Endothelial cell of umbilical vein (primary cell): ENCODE measurements around the gene CPA4. TPM values are rescaled to one million over a fixed set of nuclear protein-coding genes. Genes with fewer than 3 reads are reported as not detected.
"Not testable (repeated sequence)": the region's sequence is repeated elsewhere in the genome, so short reads cannot be mapped to it uniquely, and the experiment has no call there.

Experiments
- BruUV-seq: library from RNA; stranded (reverse); fragments of 400-500 nt; replicated peaks from 2 replicates; lab custom pipeline; 2021; lab: Mats Ljungman, UMichigan
- CTCF ChIA-PET: fragments of 300-600, 350-600 bp; sonication (Branson Sonifier 250); formaldehyde crosslinking; loops from one replicate; lab custom pipeline; 2021; ENCODE audit warnings: antibody characterized with exemption, inconsistent platforms; lab: Charles Lee
- POLR2A ChIA-PET: fragments of 300-600, 350-600 bp; sonication (Branson Sonifier 250); formaldehyde crosslinking; loops from one replicate; lab custom pipeline; 2021; ENCODE audit warnings: antibody characterized with exemption, inconsistent platforms; lab: Charles Lee
- DNase-seq: peaks from one replicate; pipeline ENCODE4 v3.0.0-alpha.2; 2011; ENCODE audit warnings: low read depth, low spot score
- FAIRE-seq: peaks from 2 replicates; lab custom pipeline; 2011; peaks lifted over from hg19 to GRCh38; lab: Jason Lieb, UNC
- H2AFZ ChIP-seq: 2 replicates; pipeline ENCODE4 v1.6.0; 2012; ENCODE audit warnings: low read depth, low read length, control low read depth, inconsistent platforms
- H3K27ac ChIP-seq: 2 replicates; pipeline ENCODE4 v1.5.1; 2011; ENCODE audit warnings: low read depth, mild to moderate bottlenecking, control low read depth, low read length, moderate library complexity; ENCODE audit not compliant: insufficient read depth
- H3K27me3 ChIP-seq, 2 experiments: 2 replicates each; pipeline versions ENCODE4 v1.6.0 to v1.6.1; 2011; ENCODE audit warnings: low read length in 2 of 2, mixed read lengths in 1 of 2; ENCODE audit not compliant: control insufficient read depth in 2 of 2, insufficient read depth in 2 of 2
- H3K36me3 ChIP-seq, 2 experiments: 2 replicates in 1 of 2; 3 replicates in 1 of 2; pipeline ENCODE4 v1.5.1; 2011; ENCODE audit warnings: low read length in 2 of 2, mild to moderate bottlenecking in 1 of 2, moderate library complexity in 1 of 2; ENCODE audit not compliant: control insufficient read depth in 2 of 2, insufficient read depth in 2 of 2; ENCODE audit errors: extremely low read depth in 1 of 2
- H3K4me1 ChIP-seq: 3 replicates; pipeline ENCODE4 v1.5.1; 2011; ENCODE audit warnings: mild to moderate bottlenecking, low read length; ENCODE audit not compliant: control insufficient read depth, insufficient read depth; ENCODE audit errors: extremely low read depth
- H3K4me2 ChIP-seq: 2 replicates; pipeline ENCODE4 v1.6.1; 2011; ENCODE audit warnings: low read length, control low read depth, mixed read lengths; ENCODE audit not compliant: insufficient read depth
- H3K4me3 ChIP-seq, 3 experiments: fragments of 200-600 bp in 1 of 3; sonication (generic), shearing (Covaris generic) in 1 of 3; replicated peaks in 1 of 3; 2 replicates each; pipeline ENCODE4 v1.5.1; 2011 to 2016; ENCODE audit warnings: control low read depth in 3 of 3, low read length in 3 of 3, mild to moderate bottlenecking in 2 of 3, inconsistent platforms in 1 of 3, low read depth in 1 of 3, moderate library complexity in 1 of 3; ENCODE audit not compliant: insufficient read depth in 1 of 3
- H3K79me2 ChIP-seq: 2 replicates; pipeline ENCODE4 v1.6.0; 2012; ENCODE audit warnings: low read length, inconsistent platforms; ENCODE audit not compliant: control insufficient read depth, insufficient read depth
- H3K9ac ChIP-seq: replicated peaks from 2 replicates; pipeline ENCODE3; 2011; ENCODE audit warnings: low read length, control low read depth; ENCODE audit not compliant: insufficient read depth; ENCODE audit errors: extremely low read depth
- H3K9me1 ChIP-seq: replicated peaks from 3 replicates; pipeline ENCODE4 v1.6.0; 2011; ENCODE audit warnings: mild to moderate bottlenecking, low read length; ENCODE audit not compliant: control insufficient read depth, insufficient read depth; ENCODE audit errors: extremely low read depth
- H3K9me3 ChIP-seq: replicated peaks from 2 replicates; pipeline ENCODE4 v1.5.1; 2012; ENCODE audit warnings: low read length, inconsistent platforms; ENCODE audit not compliant: control insufficient read depth, insufficient read depth
- H4K20me1 ChIP-seq: replicated peaks from 2 replicates; pipeline ENCODE3; 2011; ENCODE audit warnings: mild to moderate bottlenecking, low read length; ENCODE audit not compliant: control insufficient read depth, insufficient read depth; ENCODE audit errors: extremely low read depth
- dilution Hi-C: fragments of 300-500 bp; cut with MboI; formaldehyde crosslinking; loops from one replicate; pipeline ENCODE4 v1.15.0; 2019; ENCODE audit warnings: low sequenced_read_pairs; ENCODE audit not compliant: extremely low pct_ligation_motif_present
- intact Hi-C: fragments of 100-400 bp; cut with micrococcal nuclease; formaldehyde crosslinking; loops from one replicate; pipeline ENCODE4 v1.10.0; 2022
- polyA plus RNA-seq, 4 experiments: library from polyadenylated mRNA; depleted of rRNA in 3 of 4; stranded (reverse) in 3 of 4; unstranded in 1 of 4; fragments of >200 nt; gene quantifications; 2 replicates each; pipeline versions ENCODE4 v1.2.1 to v1.2.3, GENCODE V29; 2011 to 2012; ENCODE audit warnings: missing spikeins in 1 of 4
- total RNA-seq: library from RNA; stranded (reverse); gene quantifications from 2 replicates; pipeline ENCODE4 v1.2.3, GENCODE V29; 2021

The CPA4 gene
- total and polyA plus RNA-seq, 2 donors (not counting 3 experiments of a cell fraction or from before 2014, with no cell fraction given), result 0.36 TPM; not detected in 1

GRCh38 chr7:130246491-130246890, 46.5 kb upstream of the CPA4 start:
- DNase-seq, H3K9me3 ChIP-seq, H3K27me3 ChIP-seq, H3K27ac ChIP-seq, H3K9ac ChIP-seq, H3K9me1 ChIP-seq, BruUV-seq, H2AFZ ChIP-seq, POLR2A ChIA-PET, H4K20me1 ChIP-seq, H3K4me2 ChIP-seq, H3K4me1 ChIP-seq, H3K79me2 ChIP-seq, dilution Hi-C loops, H3K4me3 ChIP-seq, FAIRE-seq, H3K36me3 ChIP-seq: not testable (repeated sequence)
- intact Hi-C loops, result loop anchor here (10.0 kb wide), 1 partner anchor 588 kb away; no protein-coding TSS in a partner anchor
- CTCF ChIA-PET, result interaction anchor here (7.6 kb wide), 1 partner anchor 511 kb away, joined by 73 read pairs; no protein-coding TSS in a partner anchor

GRCh38 chr7:130248842-130249241, 44.1 kb upstream of the CPA4 start:
- CTCF ChIA-PET, H3K9ac ChIP-seq, H3K79me2 ChIP-seq, BruUV-seq, H3K4me2 ChIP-seq, H3K27ac ChIP-seq, FAIRE-seq, POLR2A ChIA-PET, H3K9me1 ChIP-seq, H4K20me1 ChIP-seq, H2AFZ ChIP-seq, dilution Hi-C loops, H3K27me3 ChIP-seq, DNase-seq, H3K9me3 ChIP-seq, H3K4me3 ChIP-seq, H3K4me1 ChIP-seq, H3K36me3 ChIP-seq: not testable (repeated sequence)
- intact Hi-C loops, result loop anchor here (10.0 kb wide), 1 partner anchor 586 kb away; no protein-coding TSS in a partner anchor

- BruUV-seq, CTCF ChIA-PET, DNase-seq, H3K9me1 ChIP-seq, H3K36me3 ChIP-seq, H4K20me1 ChIP-seq, H2AFZ ChIP-seq, H3K27me3 ChIP-seq, H3K4me3 ChIP-seq, H3K79me2 ChIP-seq, FAIRE-seq, H3K4me1 ChIP-seq, H3K27ac ChIP-seq, POLR2A ChIA-PET, dilution Hi-C loops, H3K4me2 ChIP-seq, H3K9ac ChIP-seq, H3K9me3 ChIP-seq: not testable (repeated sequence)
- intact Hi-C loops, result loop anchor here (10.0 kb wide), 1 partner anchor 585 kb away; no protein-coding TSS in a partner anchor
These were observed 43.3 kb upstream of the CPA4 start for GRCh38 chr7:130249626-130250025.
